K562 treated with DMSO at 1 percent for 4 hours (cell line): ENCODE data around the gene DDHD1. TPM values are rescaled to one million over a fixed set of nuclear protein-coding genes. Genes with fewer than 3 reads are reported as not detected.

Experiments
- total RNA-seq: library from RNA; unstranded; fragments of 300-600 nt; gene quantifications from 2 replicates; pipeline ENCODE4 v1.2.3, GENCODE V29; 2022; ENCODE audit not compliant: insufficient read depth

Gene DDHD1
- 2.4 and 2.6 TPM in 2 replicates for total RNA-seq

DNA sequence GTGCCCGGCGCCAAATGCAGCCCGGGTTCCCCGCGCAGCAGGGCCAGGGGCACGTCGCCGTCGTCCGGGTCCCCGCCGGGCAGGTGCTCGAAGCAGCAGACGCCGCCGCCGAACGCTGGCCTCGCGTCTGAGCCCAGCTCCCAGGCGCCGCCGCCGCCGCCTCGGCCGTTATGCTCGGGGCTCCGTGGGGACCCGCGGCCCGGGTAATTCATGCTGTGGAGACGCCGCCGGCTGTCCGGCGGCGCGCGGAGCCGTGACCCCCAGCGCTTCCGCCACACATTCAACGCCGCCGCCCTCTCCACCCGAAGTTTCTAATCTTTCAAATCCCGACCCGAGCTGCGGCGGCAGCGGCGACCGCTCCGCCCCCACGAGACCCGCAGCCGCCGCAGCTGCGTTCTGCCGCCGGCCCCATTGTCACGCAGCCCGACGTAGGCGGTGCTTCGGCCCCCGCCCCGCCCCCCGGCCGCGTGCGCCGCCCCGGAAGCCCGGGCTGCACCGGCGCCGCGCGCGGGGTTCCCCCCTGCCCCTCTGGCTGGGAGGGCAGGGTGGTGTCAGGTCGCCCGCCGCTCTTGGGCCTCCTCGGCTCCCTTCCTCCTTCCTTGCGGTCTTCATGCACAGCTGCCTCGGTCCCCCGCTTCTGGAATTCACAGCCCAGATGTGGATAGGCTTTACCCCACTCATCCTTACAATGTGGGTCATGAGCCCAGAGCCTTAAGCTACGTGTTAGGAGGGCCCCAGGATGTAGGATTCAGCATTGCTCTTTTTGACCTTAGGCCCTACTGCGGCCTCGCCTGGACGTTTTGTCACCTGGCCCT, at the start of gene DDHD1:
Gene DDHD1 (minus strand): TSS at position 437 of the 815 bp plus-strand sequence. CDS start 225 bp downstream, at position 212.

Other genes with a start within 250 kb of the DDHD1 start
- 2.2 and 4.4 TPM in 2 replicates for gene FERMT2, start 202.3 kb downstream of the DDHD1 start, total RNA-seq